IPS DF 4.7 (cell line): ENCODE data around the gene LARP4.

Experiments
- DNase-seq: peaks from one replicate; pipeline ENCODE4 v3.0.0-alpha.2; 2013; ENCODE audit warnings: low spot score; ENCODE audit errors: extremely low read depth

The LARP4 gene

DNA sequence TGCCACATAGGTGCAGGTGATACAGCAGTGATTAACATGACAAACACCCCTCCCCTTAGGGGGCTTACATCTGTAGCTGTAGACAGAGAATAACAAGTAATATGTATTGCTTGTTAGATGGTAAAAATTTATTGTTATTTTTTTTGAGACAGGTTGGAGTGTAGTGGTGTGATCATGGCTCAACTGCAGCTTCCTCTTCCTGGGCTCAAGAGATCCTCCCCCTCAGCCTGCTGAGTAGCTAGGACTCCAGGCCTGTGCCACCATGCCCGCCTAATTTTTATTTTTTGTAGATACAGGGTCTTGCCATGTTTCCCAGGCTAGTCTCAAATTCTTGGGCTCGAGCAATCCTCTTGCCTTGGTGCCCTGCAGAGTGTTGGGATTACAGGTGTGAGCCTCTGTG is 123.9 kb downstream of the LARP4 start:
- no peak for DNase-seq

DNA sequence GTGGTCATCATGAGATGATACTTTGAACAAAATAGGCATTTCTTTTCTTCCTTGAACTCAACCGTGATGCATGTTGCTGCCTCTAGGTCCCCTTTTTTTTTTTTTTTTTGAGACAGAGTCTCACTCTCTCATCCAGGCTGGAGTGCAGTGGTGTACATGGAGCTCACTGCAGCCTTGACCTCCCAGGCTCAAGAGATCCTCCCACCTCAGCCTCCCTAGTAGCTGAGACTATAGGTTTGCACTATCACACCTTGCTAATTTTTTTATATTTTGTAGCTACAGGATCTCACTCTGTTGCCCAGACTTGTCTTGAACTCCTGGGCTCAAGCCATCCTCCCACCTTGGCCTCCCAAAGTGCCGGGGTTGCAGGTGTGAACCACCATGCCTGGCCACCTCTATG is 124.7 kb downstream of the LARP4 start:
- no peak for DNase-seq

DNA sequence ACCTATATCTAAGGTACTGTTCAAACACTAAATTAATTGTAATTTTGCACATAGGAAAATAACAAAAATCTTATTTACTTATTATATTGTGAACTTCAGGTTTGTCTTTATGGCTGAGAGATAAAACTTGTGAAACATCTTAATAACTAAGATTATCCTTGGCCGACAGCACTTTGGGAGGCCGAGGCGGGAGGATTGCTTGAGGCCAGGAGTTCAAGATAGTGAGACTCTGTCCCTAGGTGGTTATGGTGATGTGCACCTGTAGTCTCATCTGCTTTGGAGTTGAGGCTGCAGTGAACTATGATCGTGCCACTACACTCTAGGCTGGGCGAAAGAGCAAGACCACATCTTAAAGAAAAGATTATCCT is 126.7 kb downstream of the LARP4 start:
- no peak for DNase-seq

DNA sequence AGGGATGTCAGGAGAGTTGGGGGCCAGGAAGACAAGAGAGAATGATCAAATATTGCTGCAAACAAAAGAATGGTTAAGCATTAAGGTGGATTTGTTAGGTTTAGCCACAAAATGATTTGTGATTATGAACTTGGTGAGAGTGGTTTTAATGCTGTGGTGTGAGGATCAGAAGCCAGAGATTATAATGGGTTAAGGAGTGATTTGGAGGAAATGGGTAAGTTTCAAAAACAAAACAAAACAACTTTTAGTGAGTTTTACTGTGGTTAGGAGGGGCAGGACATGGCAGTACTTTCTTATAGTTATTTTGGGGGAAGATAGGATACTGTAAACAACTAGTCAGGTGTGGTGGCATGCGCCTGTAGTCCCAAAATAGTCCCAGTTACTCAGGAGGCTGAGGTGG is 128.1 kb downstream of the LARP4 start:
- no peak for DNase-seq

DNA sequence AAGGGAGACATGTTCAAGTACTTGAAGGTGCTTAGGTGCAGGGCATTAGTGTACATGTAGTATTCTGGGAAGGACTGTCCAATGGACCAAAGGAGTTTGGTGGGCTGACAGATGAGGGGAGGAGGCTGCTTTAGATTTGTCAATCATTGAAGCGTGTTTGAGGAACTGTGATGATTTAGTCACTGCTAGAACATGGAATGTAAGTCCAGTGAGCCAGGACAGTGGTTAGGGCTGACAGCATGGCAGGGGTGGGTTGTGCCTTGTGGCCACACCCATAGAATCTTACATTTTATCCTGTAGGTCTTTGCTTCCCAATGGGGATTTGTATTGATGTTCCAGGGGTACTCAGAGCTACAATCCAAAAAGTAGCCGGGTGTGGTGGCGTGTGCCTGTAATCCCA is 128.7 kb downstream of the LARP4 start:
- DNase-seq = no peak
